ENCODE data around the gene S100A11. TPM values are rescaled to one million over a fixed set of nuclear protein-coding genes. Genes with fewer than 3 reads are reported as not detected.
A peak's percentile ranks its signal among the peaks of the same experiment; 100 is the strongest.

The S100A11 gene
- total RNA-seq, 2 donors from 2014 or later = 194 to 260 TPM

GRCh38 chr1:151991663-151992302, 45.0 kb downstream of the S100A11 start:
- peaks cover 30% of the 10 kb centered on the region for H3K4me1 ChIP-seq

GRCh38 chr1:151990856-151991198, 46.0 kb downstream of the S100A11 start:
- no peaks in the 10 kb centered on the region for H3K27me3 ChIP-seq
- peak overlapping the region; percentile 99 for H3K27ac ChIP-seq
- H3K36me3 ChIP-seq = no peaks in the 10 kb centered on the region
- intact Hi-C loops (cut with DNase I) = no loop called here
- H3K9ac ChIP-seq (ENCODE audit: low read depth in 2 of 2, low read length in 2 of 2) = peak overlapping the region in 1 of 2 donors; percentile 100
- H3K4me3 ChIP-seq = peak overlapping the region; percentile 91
- H3K4me1 ChIP-seq = peaks cover 30% of the 10 kb centered on the region
- no peak for TF ChIP-seq CTCF (IDR thresholded peaks at IDR 0.05)
- DNase-seq = peak; percentile 87
- H3K9me3 ChIP-seq = no peaks in the 10 kb centered on the region

More at GRCh38 chr1:151991663-151992302, 45.0 kb downstream of the S100A11 start:
- intact Hi-C loops (cut with DNase I) = no loop called here
- TF ChIP-seq CTCF (IDR thresholded peaks at IDR 0.05) = no peak
- Histone ChIP-seq H3K27me3 (no peaks in the 10 kb centered on the region), H3K4me3 (peak overlapping the region; percentile 91), H3K27ac (peak overlapping the region; percentile 99), H3K36me3 (no peaks in the 10 kb centered on the region), H3K9me3 (no peaks in the 10 kb centered on the region), H3K9ac (ENCODE audit: low read depth in 2 of 2, low read length in 2 of 2) (peak overlapping the region; percentile 92 to 100)
- no peak for DNase-seq

GRCh38 chr1:151990058-151990855, 46.5 kb downstream of the S100A11 start:
- Histone ChIP-seq H3K4me3 (peak overlapping the region; percentile 91), H3K36me3 (no peaks in the 10 kb centered on the region), H3K9ac (ENCODE audit: low read depth in 2 of 2, low read length in 2 of 2) (peak overlapping the region in 1 of 2 donors; percentile 100), H3K27ac (peak overlapping the region; percentile 99), H3K4me1 (peaks cover 26% of the 10 kb centered on the region), H3K27me3 (no peaks in the 10 kb centered on the region), H3K9me3 (no peaks in the 10 kb centered on the region)
- intact Hi-C loops (cut with DNase I) = no loop called here
- no peak for TF ChIP-seq CTCF (IDR thresholded peaks at IDR 0.05)
- DNase-seq = no peak

GRCh38 chr1:151989211-151989862, 47.5 kb downstream of the S100A11 start:
- Histone ChIP-seq H3K9ac (ENCODE audit: low read depth in 2 of 2, low read length in 2 of 2) (peak overlapping the region; percentile 8 to 100), H3K4me1 (peaks cover 31% of the 10 kb centered on the region), H3K36me3 (no peaks in the 10 kb centered on the region), H3K27me3 (no peaks in the 10 kb centered on the region), H3K27ac (peak overlapping the region; percentile 99), H3K9me3 (no peaks in the 10 kb centered on the region), H3K4me3 (no peak overlapping the region)
- peak; percentile 84 for DNase-seq
- no peak for TF ChIP-seq CTCF (IDR thresholded peaks at IDR 0.05)
- intact Hi-C loops (cut with DNase I) = no loop called here

GRCh38 chr1:151988405-151988923, 48.3 kb downstream of the S100A11 start:
- no peaks in the 10 kb centered on the region for H3K36me3 ChIP-seq
- H3K4me3 ChIP-seq = no peak overlapping the region
- H3K27me3 ChIP-seq = no peaks in the 10 kb centered on the region
- peak overlapping the region in 1 of 2 donors; percentile 100 for H3K9ac ChIP-seq (ENCODE audit: low read depth in 2 of 2, low read length in 2 of 2)
- H3K27ac ChIP-seq = peak overlapping the region; percentile 99
- intact Hi-C loops (cut with DNase I) = no loop called here
- peak; percentile 53 for DNase-seq
- no peaks in the 10 kb centered on the region for H3K9me3 ChIP-seq
- TF ChIP-seq CTCF (IDR thresholded peaks at IDR 0.05) = no peak
- peaks cover 31% of the 10 kb centered on the region for H3K4me1 ChIP-seq
